HK-2 (cell line): ENCODE data around the gene RASAL2.
"Not testable (repeated sequence)": the region's sequence is repeated elsewhere in the genome, so short reads cannot be mapped to it uniquely, and the experiment has no call there.

Experiments
- DNase-seq: peaks from one replicate; pipeline ENCODE4 v3.0.0-alpha.2; 2018; ENCODE audit not compliant: unreplicated experiment

The RASAL2 gene

GRCh38 chr1:178282949-178283367 is 189.1 kb downstream of the RASAL2 start:
- DNase-seq = no peak

GRCh38 chr1:178283409-178283808 is 189.5 kb downstream of the RASAL2 start:
- DNase-seq = no peak

GRCh38 chr1:178284058-178284457 is 190.2 kb downstream of the RASAL2 start:
- no peak for DNase-seq

- no peak for DNase-seq
Observed at GRCh38 chr1:178291166-178291565, 197.3 kb downstream of the RASAL2 start.

GRCh38 chr1:178294654-178295053 is 200.8 kb downstream of the RASAL2 start:
- no peak for DNase-seq

GRCh38 chr1:178300352-178300699 is 206.4 kb downstream of the RASAL2 start:
- no peak for DNase-seq

- no peak for DNase-seq
Observed at GRCh38 chr1:178301141-178301540, 207.2 kb downstream of the RASAL2 start.

- no peak for DNase-seq
Observed at GRCh38 chr1:178307264-178307663, 213.4 kb downstream of the RASAL2 start.

GRCh38 chr1:178308438-178308837 is 214.5 kb downstream of the RASAL2 start:
- no peak for DNase-seq

- DNase-seq = peak; percentile 16
Observed at GRCh38 chr1:178310685-178311105, 216.8 kb downstream of the RASAL2 start.

- DNase-seq = no peak
Observed at GRCh38 chr1:178311164-178311563, 217.3 kb downstream of the RASAL2 start.

GRCh38 chr1:178320280-178320982 is 226.5 kb downstream of the RASAL2 start:
- not testable (repeated sequence) for DNase-seq

- no peak for DNase-seq
Observed at GRCh38 chr1:178323067-178323466, 229.2 kb downstream of the RASAL2 start.

- DNase-seq = no peak
Observed at GRCh38 chr1:178324003-178324402, 230.1 kb downstream of the RASAL2 start.

- DNase-seq = no peak
Observed at GRCh38 chr1:178328728-178329127, 234.8 kb downstream of the RASAL2 start.

GRCh38 chr1:178330153-178330552 is 236.2 kb downstream of the RASAL2 start:
- DNase-seq = no peak

- DNase-seq = no peak
Observed at GRCh38 chr1:178330848-178331497, 237.1 kb downstream of the RASAL2 start.

- DNase-seq = no peak
Observed at GRCh38 chr1:178335426-178335825, 241.5 kb downstream of the RASAL2 start.

- DNase-seq = no peak
Observed at GRCh38 chr1:178337091-178337706, 243.3 kb downstream of the RASAL2 start.

- no peak for DNase-seq
Observed at GRCh38 chr1:178339834-178340233, 245.9 kb downstream of the RASAL2 start.

GRCh38 chr1:178341261-178341956 is 247.5 kb downstream of the RASAL2 start:
- peak; percentile 41 for DNase-seq

GRCh38 chr1:178342745-178343144 is 248.8 kb downstream of the RASAL2 start:
- no peak for DNase-seq
